HG02973 (cell line): ENCODE data around the gene MTMR6.

ENCODE experiments used
- ATAC-seq: cut with Tn5 transposase; IDR thresholded peaks from one replicate; pipeline ENCODE4 v1.9.1; 2021; ENCODE audit warnings: moderate library complexity; ENCODE audit not compliant: unreplicated experiment

Gene MTMR6

GRCh38 chr13:25224151-25224550, 63.1 kb downstream of the MTMR6 start:
- no peak for ATAC-seq

- ATAC-seq = no peak
Observed at GRCh38 chr13:25222740-25223139, 64.5 kb downstream of the MTMR6 start.

GRCh38 chr13:25218019-25218418, 69.3 kb downstream of the MTMR6 start:
- ATAC-seq = no peak

- ATAC-seq = no peak
Observed at GRCh38 chr13:25217023-25217885, 70.0 kb downstream of the MTMR6 start.

GRCh38 chr13:25215253-25215575, 72.1 kb downstream of the MTMR6 start:
- no peak for ATAC-seq

- ATAC-seq = no peak
Observed at GRCh38 chr13:25214491-25215252, 72.6 kb downstream of the MTMR6 start.

GRCh38 chr13:25213715-25214114, 73.6 kb downstream of the MTMR6 start:
- no peak for ATAC-seq

GRCh38 chr13:25210842-25211569, 76.3 kb downstream of the MTMR6 start:
- ATAC-seq = no peak

GRCh38 chr13:25207291-25207810, 79.9 kb downstream of the MTMR6 start:
- ATAC-seq = no peak

GRCh38 chr13:25204863-25205262, 82.4 kb downstream of the MTMR6 start:
- ATAC-seq = no peak

GRCh38 chr13:25203127-25203740, 84.1 kb downstream of the MTMR6 start:
- ATAC-seq = no peak

GRCh38 chr13:25200783-25201182, 86.5 kb downstream of the MTMR6 start:
- ATAC-seq = no peak

GRCh38 chr13:25198647-25199046, 88.6 kb downstream of the MTMR6 start:
- ATAC-seq = no peak

GRCh38 chr13:25196971-25197370, 90.3 kb downstream of the MTMR6 start:
- ATAC-seq = no peak
